Upper lobe of left lung (tissue), 4 donors: ENCODE data around the gene FAM171A1.

Experiments used
- CTCF ChIP-seq, 6 experiments: fragments of 450-650 bp in 4 of 6; fragments of 200-600 bp in 2 of 6; sonication (generic) in 2 of 6; IDR thresholded peaks; one replicate each; pipeline ENCODE4 v1.5.1; 2016 to 2019; ENCODE audit warnings: antibody characterized with exemption in 6 of 6
- POLR2A ChIP-seq, 4 donors: fragments of 450-650 bp; IDR thresholded peaks; one replicate each; pipeline ENCODE4 v1.5.1; 2016 to 2017; ENCODE audit warnings: antibody characterized with exemption in 4 of 4, mild to moderate bottlenecking in 2 of 4
- POLR2AphosphoS5 ChIP-seq, 2 donors: sonication (generic); formaldehyde crosslinking; IDR thresholded peaks; one replicate each; pipeline ENCODE4 v1.5.1; 2017; ENCODE audit warnings: antibody characterized with exemption in 2 of 2

DNA sequence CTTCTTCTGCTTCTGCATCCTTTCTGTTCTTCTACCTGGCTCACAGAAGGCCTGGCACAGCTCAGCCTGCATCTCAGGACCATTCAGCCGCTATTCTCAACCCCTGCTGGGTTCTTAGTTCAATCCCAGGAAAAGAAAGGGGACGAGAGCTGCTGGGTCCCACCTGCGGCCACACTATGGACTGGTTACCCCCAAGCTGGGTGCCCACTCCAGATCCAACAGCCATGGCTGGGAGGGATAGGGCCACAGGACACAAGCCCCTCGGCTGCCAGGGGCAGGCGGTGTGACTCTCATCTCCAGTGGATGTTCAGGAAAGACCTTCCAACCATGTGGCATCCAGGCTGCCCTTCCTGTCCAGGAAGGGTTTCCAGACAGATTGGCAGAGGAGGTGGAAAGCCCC is 105.0 kb downstream of the FAM171A1 start:
- TF ChIP-seq CTCF (IDR thresholded peaks at IDR 0.05) (no peak), POLR2AphosphoS5 (IDR thresholded peaks at IDR 0.05) (no peak), POLR2A (IDR thresholded peaks at IDR 0.05) (no peak)
